ENCODE results near the gene CCDC81.

The CCDC81 gene

GRCh38 chr11:86469491-86470388, 95.1 kb downstream of the CCDC81 start:
- no peak for DNase-seq (ENCODE audit: low read depth)
